Neural progenitor cell (in vitro differentiated cells): ENCODE results near the gene TAF10.

Experiments used
- CTCF ChIP-seq: fragments of 200-600 bp; sonication (generic); IDR thresholded peaks from 2 replicates; pipeline ENCODE4 v1.5.1; 2017; ENCODE audit warnings: antibody characterized with exemption, mild to moderate bottlenecking
- EZH2 ChIP-seq: fragments of 200-600 bp; sonication (generic); IDR thresholded peaks from 2 replicates; pipeline ENCODE4 v1.6.1; 2017; ENCODE audit warnings: antibody characterized with exemption, mild to moderate bottlenecking, moderate library complexity

GRCh38 chr11:6610591-6610990 is 1.4 kb downstream of the TAF10 start:
- TF ChIP-seq CTCF (no peak), EZH2 (no peak)
